Gastroesophageal sphincter (tissue), 4 donors: ENCODE results near the gene SCARB1. TPM values are rescaled to one million over a fixed set of nuclear protein-coding genes. Genes with fewer than 3 reads are reported as not detected.
A peak's percentile ranks its signal among the peaks of the same experiment; 100 is the strongest.

Experiments
- ATAC-seq: fragments of 150-250 bp; one replicate; pipeline ENCODE4 v1.9.1; 2016; ENCODE audit warnings: mild to moderate bottlenecking, moderate library complexity
- H3K27ac ChIP-seq, 4 donors: fragments of 200-600 bp; sonication (generic) in 3 of 4; 1 replicate in 3 of 4; 2 replicates in 1 of 4; pipeline ENCODE4 v1.5.1; 2016 to 2019
- H3K27me3 ChIP-seq: fragments of 200-600 bp; sonication (generic); one replicate; pipeline ENCODE4 v1.5.1; 2019
- H3K36me3 ChIP-seq, 2 donors: fragments of 200-600 bp; sonication (generic); one replicate each; pipeline ENCODE4 v1.5.1; 2019; ENCODE audit warnings: control low read depth in 1 of 2
- H3K4me1 ChIP-seq, 3 donors: fragments of 200-600 bp; sonication (generic); 1 replicate in 2 of 3; 2 replicates in 1 of 3; pipeline ENCODE4 v1.5.1; 2016 to 2019; ENCODE audit warnings: control low read depth in 2 of 3
- H3K4me3 ChIP-seq, 2 donors: fragments of 200-600 bp; sonication (generic); one replicate each; pipeline ENCODE4 v1.5.1; 2019; ENCODE audit warnings: mild to moderate bottlenecking in 1 of 2, moderate library complexity in 1 of 2
- H3K9me3 ChIP-seq, 3 donors: fragments of 200-600 bp; sonication (generic); one replicate each; pipeline ENCODE4 v1.5.1; 2017 to 2019; ENCODE audit warnings: control low read depth in 2 of 3
- CTCF ChIP-seq, 4 experiments: fragments of 200-600 bp in 2 of 4; fragments of 450-650 bp in 2 of 4; sonication (generic) in 1 of 4; IDR thresholded peaks; one replicate each; pipeline ENCODE4 v1.5.1; 2017 to 2019; ENCODE audit warnings: antibody characterized with exemption in 4 of 4, mild to moderate bottlenecking in 2 of 4, moderate library complexity in 2 of 4
- EP300 ChIP-seq: sonication (generic); formaldehyde crosslinking; IDR thresholded peaks from one replicate; pipeline ENCODE4 v1.6.1; 2017; ENCODE audit warnings: antibody characterized with exemption, mild to moderate bottlenecking
- POLR2A ChIP-seq, 2 donors: fragments of 450-650 bp; IDR thresholded peaks; one replicate each; pipeline ENCODE4 v1.6.1; 2017; ENCODE audit warnings: antibody characterized with exemption in 2 of 2, mild to moderate bottlenecking in 2 of 2, moderate library complexity in 1 of 2
- POLR2AphosphoS5 ChIP-seq: sonication (generic); formaldehyde crosslinking; IDR thresholded peaks from one replicate; pipeline ENCODE4 v1.6.1; 2017; ENCODE audit warnings: antibody characterized with exemption
- WGBS, 2 donors: methylation state at CpG; one replicate each; pipeline ENCODE4 v1.1.5; 2018; ENCODE audit warnings: low coverage in 1 of 2; 5-methylcytosine and 5-hydroxymethylcytosine counted together
- total RNA-seq, 4 donors: library from RNA; depleted of rRNA; stranded (reverse); fragments of >200 nt; gene quantifications; one replicate each; pipeline ENCODE4 v1.1.0, GENCODE V29; 2016

Gene SCARB1
- total RNA-seq, 4 donors from 2014 or later = 6.8 to 13.9 (median 11.5) TPM

DNA sequence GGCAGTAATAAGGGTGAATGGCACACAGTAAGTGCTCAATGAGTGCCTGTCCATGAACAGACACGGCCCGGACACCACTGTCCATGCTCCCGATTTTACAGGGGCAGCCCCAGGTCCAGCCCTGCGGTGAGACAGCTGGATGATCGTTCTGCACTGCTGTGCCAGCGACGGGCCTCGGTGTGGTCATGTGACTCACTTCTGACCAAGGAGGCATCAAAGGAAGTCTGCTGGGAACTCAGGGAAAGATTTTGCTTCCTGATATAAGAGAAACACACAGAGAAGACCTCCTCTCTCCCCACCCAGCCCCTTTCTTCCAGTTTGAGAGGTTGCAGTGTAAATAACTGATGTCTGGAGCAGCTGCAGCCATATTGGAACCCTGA is 126.6 kb downstream of the SCARB1 start:
- WGBS, 2 donors = 75% methylated on average over 6 of the region's 8 CpGs; no CpG with 5 or more reads in 1 of the 2 donors
- no peaks in the 10 kb centered on the region for H3K27me3 ChIP-seq
- ATAC-seq = no peak
- H3K27ac ChIP-seq = peak overlapping the region in 3 of 4 donors; percentile 52 to 77 (median 52)
- no peaks in the 10 kb centered on the region for H3K9me3 ChIP-seq
- H3K4me1 ChIP-seq = peaks cover 0 to 46% (median 20%) of the 10 kb centered on the region in 3 donors
- peak overlapping the region in 1 of 2 donors; percentile 27 for H3K4me3 ChIP-seq
- TF ChIP-seq POLR2AphosphoS5 = no peak
- peak in 1 of 2 donors; percentile 29 for TF ChIP-seq POLR2A (IDR thresholded peaks at IDR 0.05)
- no peaks in the 10 kb centered on the region for H3K36me3 ChIP-seq

GRCh38 chr12:124736115-124737039 is 127.3 kb downstream of the SCARB1 start:
- H3K36me3 ChIP-seq = no peaks in the 10 kb centered on the region
- H3K4me3 ChIP-seq = peak overlapping the region in 1 of 2 donors; percentile 27

DNA sequence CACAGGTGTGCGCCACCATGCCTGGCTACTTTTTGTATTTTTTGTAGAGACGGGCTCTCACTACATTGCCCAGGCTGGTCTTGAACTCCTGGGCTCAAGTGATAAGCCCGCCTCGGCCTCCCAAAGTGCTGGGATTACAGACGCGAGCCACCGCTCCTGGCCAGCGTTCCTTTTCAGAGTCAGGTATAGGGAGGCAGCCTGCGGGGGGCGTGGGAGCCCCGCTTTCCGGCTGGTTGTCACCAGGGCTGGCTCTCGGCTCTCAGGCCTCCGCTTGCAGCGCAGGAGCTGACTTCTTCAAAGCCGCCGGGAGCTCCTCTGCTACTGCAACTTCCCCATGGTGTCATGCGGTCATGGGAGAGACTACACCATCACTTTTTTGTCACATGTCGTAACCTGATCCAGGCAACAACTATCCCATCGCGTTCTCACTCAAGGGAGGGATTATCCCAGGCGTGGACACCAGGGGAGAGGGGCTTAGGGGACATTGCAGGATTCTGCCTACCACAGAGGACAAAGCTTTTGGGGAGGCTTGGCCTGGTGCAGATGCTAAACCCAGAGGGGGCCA is 129.4 kb downstream of the SCARB1 start:
- Histone ChIP-seq H3K27me3 (no peaks in the 10 kb centered on the region), H3K9me3 (no peaks in the 10 kb centered on the region), H3K4me3 (no peak overlapping the region), H3K4me1 (peaks cover 0 to 54% (median 17%) of the 10 kb centered on the region in 3 donors), H3K27ac (peak overlapping the region in 3 of 4 donors; percentile 12 to 77 (median 61)), H3K36me3 (no peaks in the 10 kb centered on the region)
- peak; percentile 29 for ATAC-seq
- TF ChIP-seq EP300 (no peak), CTCF (IDR thresholded peaks at IDR 0.05) (no peak), POLR2A (IDR thresholded peaks at IDR 0.05) (no peak), POLR2AphosphoS5 (no peak)
- WGBS, 2 donors = 51 to 70% methylated on average over 4 to 5 of the region's 22 CpGs

More at GRCh38 chr12:124736115-124737039, 127.3 kb downstream of the SCARB1 start:
- H3K9me3 ChIP-seq = no peaks in the 10 kb centered on the region
- no peak for ATAC-seq
- no peaks in the 10 kb centered on the region for H3K27me3 ChIP-seq
- TF ChIP-seq CTCF (IDR thresholded peaks at IDR 0.05) (no peak), EP300 (no peak), POLR2A (IDR thresholded peaks at IDR 0.05) (no peak), POLR2AphosphoS5 (no peak)
- H3K27ac ChIP-seq = peak overlapping the region in 3 of 4 donors; percentile 52 to 77 (median 52)
- peaks cover 0 to 45% (median 18%) of the 10 kb centered on the region in 3 donors for H3K4me1 ChIP-seq
- WGBS, 2 donors = 80 to 83% methylated on average over 5 to 10 of the region's 27 CpGs

GRCh38 chr12:124733086-124733485 is 130.6 kb downstream of the SCARB1 start:
- H3K27me3 ChIP-seq = no peaks in the 10 kb centered on the region
- peak overlapping the region in 3 of 4 donors; percentile 74 to 80 (median 77) for H3K27ac ChIP-seq
- no peak for ATAC-seq

More at GRCh38 chr12:124733086-124733485, 130.6 kb downstream of the SCARB1 start:
- Histone ChIP-seq H3K4me1 (peaks cover 0 to 54% (median 17%) of the 10 kb centered on the region in 3 donors), H3K9me3 (no peaks in the 10 kb centered on the region), H3K36me3 (no peaks in the 10 kb centered on the region), H3K4me3 (no peak overlapping the region)
- WGBS, 2 donors = 53 to 92% methylated on average over 3 of the region's 6 CpGs
- TF ChIP-seq CTCF (IDR thresholded peaks at IDR 0.05) (no peak), POLR2AphosphoS5 (no peak), POLR2A (IDR thresholded peaks at IDR 0.05) (no peak), EP300 (no peak)
